HG02970 (cell line): ENCODE data around the gene FARS2.

Experiments used
- ATAC-seq: cut with Tn5 transposase; IDR thresholded peaks from one replicate; pipeline ENCODE4 v1.9.1; 2021; ENCODE audit warnings: mild to moderate bottlenecking, moderate library complexity, moderate number of reproducible peaks; ENCODE audit not compliant: unreplicated experiment, low FRiP score

The FARS2 gene

GRCh38 chr6:5365436-5366195 is 104.3 kb downstream of the FARS2 start:
- ATAC-seq, result no peak

- ATAC-seq, result no peak
Observed at GRCh38 chr6:5366941-5367340, 105.6 kb downstream of the FARS2 start.

DNA sequence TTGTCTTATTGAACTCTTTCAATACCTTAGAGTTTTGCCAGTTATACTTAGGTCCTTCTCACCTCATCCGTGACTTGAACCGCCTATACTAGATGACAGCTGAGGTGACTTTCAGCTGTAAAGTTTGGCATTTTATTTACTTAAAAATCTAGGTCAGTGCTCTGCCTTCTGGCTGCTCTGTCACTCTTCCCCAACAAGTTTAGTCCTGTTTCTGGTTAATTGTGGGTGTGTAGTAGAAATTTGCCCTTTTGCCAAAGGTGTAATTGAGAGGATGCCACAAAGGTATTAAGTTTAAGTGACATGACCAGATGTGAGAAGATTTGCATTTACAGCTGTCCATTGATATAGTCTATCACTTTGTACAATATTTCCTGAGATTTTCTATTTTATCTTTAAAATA is 106.2 kb downstream of the FARS2 start:
- no peak for ATAC-seq

- ATAC-seq, result no peak
Observed at GRCh38 chr6:5373430-5373829, 112.1 kb downstream of the FARS2 start.

GRCh38 chr6:5378331-5378730 is 117.0 kb downstream of the FARS2 start:
- ATAC-seq, result no peak

GRCh38 chr6:5379647-5380242 is 118.4 kb downstream of the FARS2 start:
- no peak for ATAC-seq

DNA sequence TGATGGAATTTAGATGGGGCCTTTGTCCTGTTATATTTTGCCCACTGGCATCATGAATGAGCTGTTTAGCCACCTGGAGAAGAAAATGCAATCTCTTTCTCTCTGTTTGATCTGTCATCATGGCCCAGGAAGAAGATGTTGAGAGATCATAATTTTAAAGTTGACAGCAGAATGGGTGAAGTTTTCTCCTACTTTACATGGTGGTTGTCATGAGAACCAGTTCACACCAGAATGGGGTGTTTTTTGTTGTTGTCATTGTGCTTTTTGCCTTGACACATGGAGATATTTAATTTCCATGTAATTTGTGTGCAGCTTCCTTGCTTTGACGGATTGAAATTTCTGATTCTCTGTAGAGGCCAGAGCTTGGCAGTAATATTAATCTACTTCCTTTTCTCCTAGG is 122.5 kb downstream of the FARS2 start:
- no peak for ATAC-seq

DNA sequence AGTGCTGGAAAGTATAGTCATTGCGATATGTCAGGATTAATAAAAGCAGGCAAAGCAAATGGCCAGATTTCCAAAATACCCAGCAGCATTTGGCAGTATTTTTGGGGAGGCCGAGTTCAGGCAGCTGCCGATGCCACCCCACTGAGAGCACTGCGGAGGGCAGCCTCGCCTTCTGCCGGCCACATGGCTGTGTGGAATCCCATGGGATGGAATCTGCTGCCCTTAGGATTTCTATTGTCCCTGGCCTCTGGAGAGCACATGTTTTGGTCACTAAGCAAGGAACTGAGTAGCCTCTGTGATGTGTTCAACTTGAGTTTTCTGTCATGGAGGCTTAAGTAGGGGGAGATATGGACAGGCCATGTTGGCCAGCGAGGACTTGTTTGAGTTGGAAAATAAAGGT is 123.0 kb downstream of the FARS2 start:
- no peak for ATAC-seq

- no peak for ATAC-seq
Observed at GRCh38 chr6:5388326-5388725, 127.0 kb downstream of the FARS2 start.

DNA sequence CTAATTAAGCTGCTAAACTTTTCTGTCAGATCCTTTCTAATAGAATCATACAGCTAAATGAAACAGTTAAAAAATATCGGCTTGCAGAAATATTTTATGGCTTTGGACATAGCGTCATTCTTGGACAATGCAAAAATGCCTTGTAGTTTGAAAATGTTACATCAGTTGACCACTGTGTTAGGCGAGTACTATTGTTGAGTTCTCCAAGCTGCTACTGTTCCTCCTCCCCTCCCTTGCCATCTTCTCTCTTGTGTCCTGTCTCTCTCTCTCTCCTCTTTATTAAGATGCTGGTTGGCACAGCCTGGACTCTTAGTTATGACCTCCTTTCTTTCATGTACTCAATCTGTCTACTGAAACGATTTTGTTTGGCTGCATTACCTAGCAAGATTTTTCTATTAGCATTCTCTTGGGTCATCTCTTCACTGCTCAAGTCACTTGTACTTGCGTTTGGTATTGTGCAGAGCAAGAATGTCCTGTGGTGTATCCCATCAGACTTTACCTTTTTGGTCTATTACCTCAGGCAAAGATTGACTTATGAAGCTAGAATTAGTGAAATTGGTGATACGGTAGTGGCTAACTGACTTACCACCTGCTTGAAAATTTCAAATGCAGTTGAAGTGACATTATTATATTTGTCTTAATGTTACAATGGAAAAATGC is 127.9 kb downstream of the FARS2 start:
- ATAC-seq, result no peak

GRCh38 chr6:5390177-5390576 is 128.9 kb downstream of the FARS2 start:
- no peak for ATAC-seq

- no peak for ATAC-seq
Observed at GRCh38 chr6:5394280-5394679, 133.0 kb downstream of the FARS2 start.

- no peak for ATAC-seq
Observed at GRCh38 chr6:5395719-5396118, 134.4 kb downstream of the FARS2 start.

- ATAC-seq, result no peak
Observed at GRCh38 chr6:5398530-5398929, 137.2 kb downstream of the FARS2 start.

DNA sequence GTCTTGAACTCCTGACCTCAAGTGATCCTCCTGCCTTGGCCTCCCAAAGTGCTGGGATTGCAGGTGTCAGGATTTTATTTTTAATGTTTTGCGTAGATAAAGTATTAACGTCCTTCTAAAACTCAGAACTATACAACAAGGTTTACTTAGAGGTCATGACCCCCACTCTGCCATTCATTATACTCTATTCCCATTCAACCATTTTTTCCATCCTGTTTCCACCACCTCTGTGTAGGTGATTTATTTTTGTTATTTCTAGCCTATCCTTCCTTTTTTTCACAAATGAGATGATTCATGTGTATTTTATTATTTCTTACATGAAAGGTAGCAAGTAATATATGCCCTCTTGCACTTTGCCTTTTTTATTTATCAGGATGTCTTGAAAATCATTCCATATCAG is 138.1 kb downstream of the FARS2 start:
- ATAC-seq, result no peak

DNA sequence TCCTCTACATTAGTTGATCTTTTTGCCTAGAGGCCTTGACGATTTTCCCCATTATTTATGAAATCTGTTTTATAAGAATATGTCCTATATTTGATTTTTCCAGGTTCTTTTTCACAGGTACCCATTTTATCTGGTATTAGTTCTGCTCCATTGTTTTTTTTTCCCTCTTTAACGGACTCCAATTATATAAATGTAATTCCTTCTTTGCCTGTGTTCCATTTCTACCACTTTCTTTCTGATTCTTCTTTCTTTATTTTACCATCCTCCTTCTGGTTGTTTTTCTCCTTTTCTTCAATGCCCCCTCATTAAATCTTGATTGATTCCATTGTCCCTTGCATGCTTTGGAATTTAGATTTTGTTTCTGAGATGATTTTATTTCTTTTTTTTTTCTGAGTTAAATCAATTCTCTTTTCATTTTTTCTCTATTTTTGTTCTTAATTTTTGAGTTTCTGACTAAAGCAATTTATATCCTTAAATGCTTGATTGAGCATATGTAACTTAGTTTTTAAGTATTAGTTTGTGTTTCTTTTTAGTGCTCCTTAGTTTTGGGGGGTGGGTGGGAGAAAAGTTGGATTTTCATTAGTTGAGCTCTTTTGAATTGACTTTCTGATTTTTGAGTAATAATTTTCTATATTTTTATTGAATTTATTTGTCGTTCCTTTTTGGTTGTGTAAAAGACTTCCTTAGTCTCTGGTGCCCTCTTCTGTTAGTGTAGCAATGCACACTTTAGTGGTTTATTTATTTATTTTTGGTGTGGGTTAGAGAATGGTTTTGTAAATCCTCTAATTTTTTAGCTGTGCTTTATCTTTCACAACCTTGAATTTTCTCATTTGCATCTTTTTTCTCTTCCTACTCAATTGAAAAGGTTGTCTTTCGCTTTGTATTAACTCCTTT is 140.8 kb downstream of the FARS2 start:
- ATAC-seq, result no peak

GRCh38 chr6:5403076-5403475 is 141.8 kb downstream of the FARS2 start:
- no peak for ATAC-seq

- ATAC-seq, result no peak
Observed at GRCh38 chr6:5403609-5404008, 142.3 kb downstream of the FARS2 start.

DNA sequence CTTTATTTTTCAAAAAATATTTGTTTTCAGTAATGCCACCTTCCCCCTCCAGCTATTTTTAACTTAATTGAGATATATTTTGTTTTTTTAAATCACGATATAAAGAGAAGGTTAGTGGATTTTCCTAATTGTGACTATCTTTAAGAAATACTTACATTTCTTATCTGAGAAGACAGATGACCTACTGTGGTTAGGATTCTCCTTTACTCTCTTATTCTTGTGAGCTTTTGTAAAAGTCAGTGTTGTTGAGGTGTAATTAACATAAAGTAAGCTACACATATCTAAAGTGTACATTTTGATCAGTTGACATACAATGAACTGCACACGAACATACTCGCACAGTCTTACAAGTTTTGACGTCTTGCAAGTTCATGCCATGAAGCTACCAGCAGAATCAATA is 144.7 kb downstream of the FARS2 start:
- ATAC-seq, result no peak

DNA sequence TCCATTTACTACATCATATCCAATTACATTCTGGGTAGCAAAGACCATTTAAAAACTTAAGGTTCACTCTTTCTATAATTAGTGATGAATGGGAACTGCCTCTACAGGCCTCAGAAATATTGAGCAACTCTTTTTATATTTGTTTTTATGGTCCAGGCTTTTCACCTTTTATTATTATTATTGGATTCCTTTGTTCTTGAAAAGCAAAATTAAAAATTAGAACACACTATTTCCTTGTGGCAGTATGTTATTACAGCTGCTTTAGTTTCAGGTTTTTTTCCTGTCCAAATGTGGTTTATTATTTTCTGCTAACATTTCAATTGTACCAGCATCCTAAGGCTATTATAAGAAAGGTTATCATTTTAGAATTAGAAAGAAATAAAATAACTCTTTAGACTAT is 150.1 kb downstream of the FARS2 start:
- no peak for ATAC-seq

DNA sequence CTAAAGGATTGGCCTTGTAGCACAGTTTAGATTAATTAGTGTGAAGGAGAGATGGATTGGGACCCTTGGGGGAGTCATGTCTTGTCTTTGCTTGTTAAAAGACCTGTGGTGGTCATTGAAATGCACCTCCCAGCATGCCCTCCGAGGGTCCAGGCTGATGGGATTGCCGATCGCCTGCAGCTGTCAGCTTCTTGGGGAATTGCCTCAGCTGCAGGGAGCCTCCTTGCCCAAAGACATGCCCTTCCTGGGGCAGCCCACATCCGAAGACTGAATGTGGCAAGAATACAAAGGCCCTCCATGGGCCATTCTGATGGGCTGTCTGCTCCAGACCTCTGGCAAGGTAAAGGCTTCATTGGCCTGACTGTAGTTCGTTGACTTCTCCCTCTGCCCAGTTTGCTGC is 150.7 kb downstream of the FARS2 start:
- no peak for ATAC-seq
